H9 (cell line): Measurements from ENCODE around the gene SETDB2. TPM values are rescaled to one million over a fixed set of nuclear protein-coding genes. Genes with fewer than 3 reads are reported as not detected.

ENCODE experiments used
- DNase-seq: peaks from one replicate; pipeline ENCODE4 v3.0.0-alpha.2; 2017
- H2AFZ ChIP-seq: one replicate; pipeline ENCODE4 v1.6.1; 2013; ENCODE audit warnings: mild to moderate bottlenecking, low read length, control low read depth, moderate library complexity
- H2AK5ac ChIP-seq: 2 replicates; pipeline ENCODE4 v1.6.1; 2013; ENCODE audit warnings: low read length, control low read depth, mixed read lengths; ENCODE audit not compliant: insufficient read length
- H2BK120ac ChIP-seq: one replicate; pipeline ENCODE4 v1.6.1; 2013; ENCODE audit warnings: low read depth, mild to moderate bottlenecking, low read length, control low read depth, inconsistent platforms; ENCODE audit not compliant: poor library complexity, severe bottlenecking
- H2BK12ac ChIP-seq: 2 replicates; pipeline ENCODE4 v1.6.1; 2013; ENCODE audit warnings: low read length, control low read depth, mixed read lengths, low read depth; ENCODE audit not compliant: insufficient read length
- H2BK15ac ChIP-seq: 2 replicates; pipeline ENCODE4 v1.6.1; 2013; ENCODE audit warnings: low read depth, low read length, control low read depth
- H2BK20ac ChIP-seq: one replicate; pipeline ENCODE4 v1.6.1; 2013; ENCODE audit warnings: low read depth, mild to moderate bottlenecking, low read length, control low read depth, inconsistent platforms; ENCODE audit not compliant: poor library complexity, severe bottlenecking
- H2BK5ac ChIP-seq: 2 replicates; pipeline ENCODE4 v1.6.1; 2013; ENCODE audit warnings: low read length, control low read depth, mixed read lengths; ENCODE audit not compliant: insufficient read length
- H3K14ac ChIP-seq: 2 replicates; pipeline ENCODE4 v1.6.1; 2013; ENCODE audit warnings: low read length, control low read depth; ENCODE audit not compliant: insufficient read depth
- H3K18ac ChIP-seq: 2 replicates; pipeline ENCODE4 v1.6.1; 2013; ENCODE audit warnings: low read depth, mild to moderate bottlenecking, mixed read lengths, low read length, control low read depth; ENCODE audit not compliant: insufficient read length
- H3K23ac ChIP-seq: 2 replicates; pipeline ENCODE4 v1.6.1; 2013; ENCODE audit warnings: low read length, control low read depth, mixed read lengths, low read depth; ENCODE audit not compliant: insufficient read length
- H3K23me2 ChIP-seq: 2 replicates; pipeline ENCODE4 v1.6.1; 2013; ENCODE audit warnings: low read depth, mild to moderate bottlenecking, mixed read lengths, low read length, control low read depth; ENCODE audit not compliant: insufficient read length, poor library complexity, severe bottlenecking
- H3K27ac ChIP-seq: 2 replicates; pipeline ENCODE4 v1.5.1; 2013; ENCODE audit warnings: low read length, control low read depth, mixed read lengths, low read depth; ENCODE audit not compliant: insufficient read length
- H3K27me3 ChIP-seq: 2 replicates; pipeline ENCODE4 v1.6.1; 2013; ENCODE audit warnings: low read length, control low read depth, inconsistent platforms; ENCODE audit not compliant: insufficient read depth
- H3K4ac ChIP-seq: 2 replicates; pipeline ENCODE4 v1.6.1; 2013; ENCODE audit warnings: low read depth, mild to moderate bottlenecking, control low read depth, inconsistent platforms, low read length, moderate library complexity
- H3K4me1 ChIP-seq: 2 replicates; pipeline ENCODE4 v1.6.1; 2013; ENCODE audit warnings: low read length, control low read depth, inconsistent platforms; ENCODE audit not compliant: insufficient read depth
- H3K4me2 ChIP-seq: 2 replicates; pipeline ENCODE4 v1.6.1; 2013; ENCODE audit warnings: low read length, control low read depth, mixed read lengths; ENCODE audit not compliant: insufficient read length, insufficient read depth
- H3K56ac ChIP-seq: 2 replicates; pipeline ENCODE4 v1.6.1; 2013; ENCODE audit warnings: low read depth, mild to moderate bottlenecking, mixed read lengths, low read length, control low read depth; ENCODE audit not compliant: insufficient read length
- H3K79me1 ChIP-seq: 2 replicates; pipeline ENCODE4 v1.6.1; 2013; ENCODE audit warnings: low read depth, mild to moderate bottlenecking, moderate library complexity, low read length, control low read depth, inconsistent platforms; ENCODE audit not compliant: insufficient read depth, poor library complexity, severe bottlenecking
- H3K79me2 ChIP-seq: 2 replicates; pipeline ENCODE4 v1.6.1; 2013; ENCODE audit warnings: low read length, control low read depth, inconsistent platforms; ENCODE audit not compliant: insufficient read depth
- H3K9ac ChIP-seq: 2 replicates; pipeline ENCODE4 v1.6.1; 2013; ENCODE audit warnings: low read length, control low read depth, mixed read lengths; ENCODE audit not compliant: insufficient read length; ENCODE audit errors: extremely low read depth
- H3K9me3 ChIP-seq: one replicate; pipeline ENCODE4 v1.6.1; 2013; ENCODE audit warnings: low read depth, low read length, inconsistent platforms; ENCODE audit not compliant: control insufficient read depth
- H3T11ph ChIP-seq: one replicate; pipeline ENCODE4 v1.6.1; 2013; ENCODE audit warnings: mild to moderate bottlenecking, low read length, control low read depth, inconsistent platforms
- H4K20me1 ChIP-seq: one replicate; pipeline ENCODE4 v1.6.1; 2013; ENCODE audit not compliant: control insufficient read depth, insufficient read length, insufficient read depth
- H4K5ac ChIP-seq: 2 replicates; pipeline ENCODE4 v1.6.1; 2013; ENCODE audit warnings: low read depth, mild to moderate bottlenecking, mixed read lengths, low read length, control low read depth; ENCODE audit not compliant: insufficient read length
- H4K8ac ChIP-seq: replicated peaks from 2 replicates; pipeline ENCODE4 v1.6.1; 2013; ENCODE audit warnings: low read length, control low read depth, mixed read lengths, low read depth; ENCODE audit not compliant: insufficient read length
- H4K91ac ChIP-seq: 2 replicates; pipeline ENCODE4 v1.6.1; 2013; ENCODE audit warnings: low read depth, mild to moderate bottlenecking, moderate library complexity, mixed read lengths, low read length, control low read depth; ENCODE audit not compliant: insufficient read length
- H3K27ac Mint-ChIP-seq, 3 experiments: 2 replicates in 2 of 3; 3 replicates in 1 of 3; pipeline ENCODE4 v1.8.0; 2020 to 2021; ENCODE audit warnings: mixed read lengths in 3 of 3, mild to moderate bottlenecking in 1 of 3, moderate library complexity in 1 of 3
- H3K27me3 Mint-ChIP-seq: 2 replicates; pipeline ENCODE4 v1.8.0; 2021; ENCODE audit warnings: low read depth, mild to moderate bottlenecking, moderate library complexity, mixed read lengths
- H3K36me3 Mint-ChIP-seq, 3 experiments: 2 replicates in 2 of 3; 3 replicates in 1 of 3; pipeline ENCODE4 v1.8.0; 2020 to 2021; ENCODE audit warnings: low read depth in 3 of 3, mixed read lengths in 3 of 3; ENCODE audit not compliant: insufficient read depth in 1 of 3
- H3K4me1 Mint-ChIP-seq, 2 experiments: 2 replicates each; pipeline ENCODE4 v1.8.0; 2020; ENCODE audit warnings: mixed read lengths in 2 of 2
- H3K4me3 Mint-ChIP-seq, 2 experiments: 2 replicates in 1 of 2; 3 replicates in 1 of 2; pipeline ENCODE4 v1.8.0; 2020 to 2021; ENCODE audit warnings: mild to moderate bottlenecking in 2 of 2, mixed read lengths in 2 of 2, moderate library complexity in 1 of 2
- H3K9me3 Mint-ChIP-seq, 2 experiments: 2 replicates in 1 of 2; 3 replicates in 1 of 2; pipeline ENCODE4 v1.8.0; 2020; ENCODE audit warnings: mild to moderate bottlenecking in 2 of 2, mixed read lengths in 2 of 2, moderate library complexity in 1 of 2
- WGBS: extraction: QIAGEN DNeasy Blood & Tissue Kit; methylation state at CpG from one replicate; pipeline ENCODE4 v1.1.7; 2013; ENCODE audit warnings: missing lambda C conversion rate, low lambda C conversion rate, mixed read lengths; ENCODE audit not compliant: insufficient read length; ENCODE audit errors: extremely low coverage; 5-methylcytosine and 5-hydroxymethylcytosine counted together
- total RNA-seq: library from RNA; stranded (reverse); gene quantifications from 2 replicates; pipeline ENCODE4 v1.2.1, GENCODE V29; 2021
- TF ChIP-seq, protein P1 (sequence below): fragments of 200-600 bp; sonication (generic); conservative IDR thresholded peaks from 3 replicates; pipeline ENCODE4 v1.8.0; 2021; ENCODE audit warnings: antibody characterized with exemption, mild to moderate bottlenecking

Gene SETDB2
- total RNA-seq, 1 experiment from 2014 or later: 5.7 TPM

GRCh38 chr13:49395878-49396380 is 48.1 kb upstream of the SETDB2 start:
- Histone ChIP-seq H3K9me3 (no peaks in the 10 kb centered on the region), H3K23ac (no peak overlapping the region), H2AK5ac (no peak overlapping the region), H3K4me2 (no peak overlapping the region), H2BK15ac (no peak overlapping the region), H3K9ac (no peak overlapping the region), H3K4ac (no peak overlapping the region), H2BK120ac (no peak overlapping the region), H3T11ph (no peak overlapping the region), H4K8ac (no peak overlapping the region), H3K56ac (no peak overlapping the region), H4K5ac (no peak overlapping the region), H3K79me1 (no peaks in the 10 kb centered on the region), H4K91ac (no peak overlapping the region), H2BK5ac (no peak overlapping the region), H2AFZ (no peak overlapping the region), H4K20me1 (no peaks in the 10 kb centered on the region), H2BK12ac (no peak overlapping the region), H3K4me1 (no peaks in the 10 kb centered on the region), H3K27ac (no peak overlapping the region), H3K18ac (no peak overlapping the region), H3K14ac (no peak overlapping the region), H2BK20ac (no peak overlapping the region), H3K23me2 (no peaks in the 10 kb centered on the region), H3K79me2 (no peaks in the 10 kb centered on the region), H3K27me3 (no peaks in the 10 kb centered on the region)
- H3K27me3 Mint-ChIP-seq: no peaks in the 10 kb centered on the region; the same call in 1 of the 2 replicates
- no peaks in the 10 kb centered on the region for H3K36me3 Mint-ChIP-seq
- no CpG with 5 or more reads among the region's 1 CpG for WGBS
- TF ChIP-seq, protein P1, sequence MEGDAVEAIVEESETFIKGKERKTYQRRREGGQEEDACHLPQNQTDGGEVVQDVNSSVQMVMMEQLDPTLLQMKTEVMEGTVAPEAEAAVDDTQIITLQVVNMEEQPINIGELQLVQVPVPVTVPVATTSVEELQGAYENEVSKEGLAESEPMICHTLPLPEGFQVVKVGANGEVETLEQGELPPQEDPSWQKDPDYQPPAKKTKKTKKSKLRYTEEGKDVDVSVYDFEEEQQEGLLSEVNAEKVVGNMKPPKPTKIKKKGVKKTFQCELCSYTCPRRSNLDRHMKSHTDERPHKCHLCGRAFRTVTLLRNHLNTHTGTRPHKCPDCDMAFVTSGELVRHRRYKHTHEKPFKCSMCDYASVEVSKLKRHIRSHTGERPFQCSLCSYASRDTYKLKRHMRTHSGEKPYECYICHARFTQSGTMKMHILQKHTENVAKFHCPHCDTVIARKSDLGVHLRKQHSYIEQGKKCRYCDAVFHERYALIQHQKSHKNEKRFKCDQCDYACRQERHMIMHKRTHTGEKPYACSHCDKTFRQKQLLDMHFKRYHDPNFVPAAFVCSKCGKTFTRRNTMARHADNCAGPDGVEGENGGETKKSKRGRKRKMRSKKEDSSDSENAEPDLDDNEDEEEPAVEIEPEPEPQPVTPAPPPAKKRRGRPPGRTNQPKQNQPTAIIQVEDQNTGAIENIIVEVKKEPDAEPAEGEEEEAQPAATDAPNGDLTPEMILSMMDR: no peak
- DNase-seq: no peak
- H3K4me1 Mint-ChIP-seq: peaks cover under 1% of the 10 kb centered on the region in 2 experiments; a peak in 1 of 4 replicates
- no peak overlapping the region for H3K4me3 Mint-ChIP-seq
- no peak overlapping the region for H3K27ac Mint-ChIP-seq
- H3K9me3 Mint-ChIP-seq: no peaks in the 10 kb centered on the region
